HG03039 (cell line): ENCODE data around the gene SDK2.
"Not testable (repeated sequence)": the region's sequence is repeated elsewhere in the genome, so short reads cannot be mapped to it uniquely, and the experiment has no call there.

Source experiments
- ATAC-seq: cut with Tn5 transposase; IDR thresholded peaks from one replicate; pipeline ENCODE4 v1.9.1; 2021; ENCODE audit warnings: mild to moderate bottlenecking, moderate library complexity; ENCODE audit not compliant: unreplicated experiment

Gene SDK2

GRCh38 chr17:73463821-73464220, 180.4 kb downstream of the SDK2 start:
- ATAC-seq: no peak

- no peak for ATAC-seq
Observed at GRCh38 chr17:73462823-73463222, 181.4 kb downstream of the SDK2 start.

- ATAC-seq: no peak
Observed at GRCh38 chr17:73459980-73460379, 184.3 kb downstream of the SDK2 start.

- no peak for ATAC-seq
Observed at GRCh38 chr17:73455767-73456166, 188.5 kb downstream of the SDK2 start.

- no peak for ATAC-seq
Observed at GRCh38 chr17:73455050-73455687, 189.1 kb downstream of the SDK2 start.

GRCh38 chr17:73453494-73453893, 190.8 kb downstream of the SDK2 start:
- ATAC-seq: not testable (repeated sequence)

- ATAC-seq: no peak
Observed at GRCh38 chr17:73453090-73453489, 191.2 kb downstream of the SDK2 start.

- no peak for ATAC-seq
Observed at GRCh38 chr17:73452009-73452408, 192.2 kb downstream of the SDK2 start.

GRCh38 chr17:73447319-73447718, 196.9 kb downstream of the SDK2 start:
- ATAC-seq: no peak

GRCh38 chr17:73446617-73447016, 197.6 kb downstream of the SDK2 start:
- no peak for ATAC-seq

- ATAC-seq: no peak
Observed at GRCh38 chr17:73445466-73445865, 198.8 kb downstream of the SDK2 start.

- ATAC-seq: no peak
Observed at GRCh38 chr17:73444021-73444420, 200.2 kb downstream of the SDK2 start.

- ATAC-seq: no peak
Observed at GRCh38 chr17:73439597-73439996, 204.6 kb downstream of the SDK2 start.

GRCh38 chr17:73437826-73438225, 206.4 kb downstream of the SDK2 start:
- no peak for ATAC-seq

- no peak for ATAC-seq
Observed at GRCh38 chr17:73436954-73437353, 207.3 kb downstream of the SDK2 start.

GRCh38 chr17:73435412-73435811, 208.8 kb downstream of the SDK2 start:
- ATAC-seq: no peak

GRCh38 chr17:73434154-73434553, 210.1 kb downstream of the SDK2 start:
- no peak for ATAC-seq

GRCh38 chr17:73433501-73433900, 210.7 kb downstream of the SDK2 start:
- ATAC-seq: no peak

- ATAC-seq: no peak
Observed at GRCh38 chr17:73432624-73433190, 211.5 kb downstream of the SDK2 start.

- no peak for ATAC-seq
Observed at GRCh38 chr17:73431401-73432205, 212.6 kb downstream of the SDK2 start.

- ATAC-seq: no peak
Observed at GRCh38 chr17:73430848-73431247, 213.4 kb downstream of the SDK2 start.

GRCh38 chr17:73430165-73430680, 214.0 kb downstream of the SDK2 start:
- no peak for ATAC-seq
